T-cell (primary cell): ENCODE results near the gene RALGAPA2. TPM values are rescaled to one million over a fixed set of nuclear protein-coding genes. Genes with fewer than 3 reads are reported as not detected.

ENCODE experiments used
- ATAC-seq, 4 experiments: fragments of 200-7000 bp in 3 of 4; fragments of 150-1000 bp in 1 of 4; cut with Tn5 transposase; replicated peaks in 1 of 4; 1 replicate in 3 of 4; 2 replicates in 1 of 4; pipeline ENCODE4 v1.10.0; 2021; ENCODE audit warnings: moderate library complexity in 3 of 4, mild to moderate bottlenecking in 2 of 4, moderate number of reproducible peaks in 1 of 4
- CTCF ChIA-PET, 2 donors: fragments of 300-600 bp; sonication (Branson Sonifier 250); formaldehyde crosslinking; loops; one replicate each; lab custom pipeline; 2022; ENCODE audit warnings: antibody characterized with exemption in 2 of 2; lab: Charles Lee
- POLR2A ChIA-PET, 2 donors: fragments of 300-600 bp; sonication (Branson Sonifier 250); formaldehyde crosslinking; loops; one replicate each; lab custom pipeline; 2022; ENCODE audit warnings: antibody characterized with exemption in 2 of 2; lab: Charles Lee
- DNase-seq, 35 experiments: peaks; one replicate each; pipeline versions ENCODE4 v3.0.0 to v3.0.0-alpha.2; 2013 to 2023
- H3K27ac ChIP-seq: one replicate; pipeline ENCODE4 v1.5.1; 2013; ENCODE audit warnings: low read length
- H3K27me3 ChIP-seq, 2 experiments: replicated peaks in 1 of 2; 1 replicate in 1 of 2; 2 replicates in 1 of 2; pipeline versions ENCODE4 v1.6.1 to v1.7.0; 2013; ENCODE audit warnings: low read length in 1 of 2, mixed read lengths in 1 of 2; ENCODE audit not compliant: control insufficient read depth in 2 of 2, insufficient read depth in 2 of 2; ENCODE audit errors: extremely low read depth in 1 of 2
- H3K36me3 ChIP-seq, 2 donors: 1 replicate in 1 of 2; 2 replicates in 1 of 2; pipeline versions ENCODE4 v1.6.1 to v1.7.0; 2013; ENCODE audit warnings: low read length in 1 of 2; ENCODE audit not compliant: control insufficient read depth in 2 of 2, insufficient read depth in 1 of 2; ENCODE audit errors: extremely low read depth in 1 of 2
- H3K4me1 ChIP-seq, 2 experiments: 1 replicate in 1 of 2; 2 replicates in 1 of 2; pipeline versions ENCODE4 v1.6.1 to v1.7.0; 2013; ENCODE audit warnings: low read length in 2 of 2, mixed read lengths in 1 of 2; ENCODE audit not compliant: insufficient read depth in 2 of 2, control insufficient read depth in 1 of 2; ENCODE audit errors: extremely low read depth in 1 of 2
- H3K4me3 ChIP-seq, 2 donors: 1 replicate in 1 of 2; 2 replicates in 1 of 2; pipeline versions ENCODE4 v1.5.1 to v1.7.0; 2013; ENCODE audit warnings: mild to moderate bottlenecking in 2 of 2, low read length in 1 of 2, moderate library complexity in 1 of 2; ENCODE audit not compliant: control insufficient read depth in 1 of 2; ENCODE audit errors: extremely low read depth in 1 of 2
- H3K9me3 ChIP-seq: 2 replicates; pipeline ENCODE4 v1.7.0; 2013
- H3K27ac Mint-ChIP-seq, 2 donors: one replicate each; pipeline ENCODE4 v1.8.0; 2020 to 2021; ENCODE audit warnings: mild to moderate bottlenecking in 2 of 2, mixed read lengths in 2 of 2
- H3K27me3 Mint-ChIP-seq, 2 donors: one replicate each; pipeline ENCODE4 v1.8.0; 2021 to 2022; ENCODE audit warnings: mixed read lengths in 2 of 2
- H3K36me3 Mint-ChIP-seq: one replicate; pipeline ENCODE4 v1.8.0; 2021; ENCODE audit warnings: mixed read lengths
- H3K4me1 Mint-ChIP-seq, 3 donors: one replicate each; pipeline ENCODE4 v1.8.0; 2020 to 2022; ENCODE audit warnings: mixed read lengths in 3 of 3, mild to moderate bottlenecking in 1 of 3
- H3K4me3 Mint-ChIP-seq, 3 donors: one replicate each; pipeline ENCODE4 v1.8.0; 2020 to 2022; ENCODE audit warnings: mild to moderate bottlenecking in 3 of 3, mixed read lengths in 3 of 3, moderate library complexity in 3 of 3
- H3K9me3 Mint-ChIP-seq, 3 donors: one replicate each; pipeline ENCODE4 v1.8.0; 2020 to 2022; ENCODE audit warnings: mixed read lengths in 3 of 3
- WGBS: methylation state at CpG from one replicate; pipeline ENCODE4 v1.1.5; 2013; ENCODE audit warnings: missing lambda C conversion rate; ENCODE audit not compliant: insufficient coverage; 5-methylcytosine and 5-hydroxymethylcytosine counted together
- total RNA-seq, 35 experiments: library from RNA in 6 of 35; stranded (reverse) in 6 of 35; fragments of 120-200 nt in 1 of 35; gene quantifications; one replicate each; pipeline versions ENCODE4 v1.2.1 to v1.2.4 and lab custom pipeline; 2013 to 2026

RALGAPA2 gene
- total RNA-seq, 5 donors from 2014 or later (not counting 1 experiment from before 2014, with no cell fraction given) = 28.0 to 36.1 (median 31.7) TPM

DNA sequence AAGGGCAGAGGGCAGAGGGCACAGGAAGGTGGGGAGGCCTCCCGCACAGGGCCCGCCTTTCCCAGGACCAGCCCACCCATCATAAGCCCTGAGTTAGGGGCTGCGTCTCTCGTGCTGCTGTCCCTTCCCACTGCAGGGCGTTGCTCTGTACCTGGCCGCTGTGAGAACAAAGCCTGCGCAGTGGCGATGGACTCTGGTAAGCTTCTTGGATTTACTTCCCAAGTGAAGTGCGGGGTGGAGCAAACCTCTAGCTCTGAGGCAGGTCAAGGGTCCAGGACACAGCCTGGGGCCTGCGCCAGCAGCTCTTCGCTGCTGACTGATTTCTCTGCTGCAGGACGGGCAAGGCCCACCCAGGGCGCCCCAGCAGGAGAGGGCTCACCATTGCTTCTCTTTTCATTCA is 320.7 kb downstream of the RALGAPA2 start:
- H3K9me3 ChIP-seq = no peaks in the 10 kb centered on the region
- DNase-seq = no peak
- Mint-ChIP-seq H3K4me1 (no peaks in the 10 kb centered on the region), H3K9me3 (no peaks in the 10 kb centered on the region), H3K4me3 (no peak overlapping the region), H3K27ac (no peak overlapping the region), H3K27me3 (no peaks in the 10 kb centered on the region), H3K36me3 (peaks cover 24% of the 10 kb centered on the region)
- no peaks in the 10 kb centered on the region for H3K27me3 ChIP-seq
- no peak overlapping the region for H3K4me3 ChIP-seq
- no peak for ATAC-seq
- H3K27ac ChIP-seq = no peak overlapping the region
- H3K4me1 ChIP-seq = no peaks in the 10 kb centered on the region
- ChIA-PET POLR2A (no interaction called here), CTCF (no interaction called here)
- WGBS = over 99% methylated on average over 10 of the region's 13 CpGs
- peaks cover 7 to 8% of the 10 kb centered on the region in 2 donors for H3K36me3 ChIP-seq

GRCh38 chr20:20391115-20391514 is 321.3 kb downstream of the RALGAPA2 start:
- Histone ChIP-seq H3K4me1 (no peaks in the 10 kb centered on the region), H3K4me3 (no peak overlapping the region), H3K9me3 (no peaks in the 10 kb centered on the region), H3K36me3 (peaks cover 7 to 8% of the 10 kb centered on the region in 2 donors), H3K27me3 (no peaks in the 10 kb centered on the region), H3K27ac (no peak overlapping the region)
- H3K4me3 Mint-ChIP-seq = no peak overlapping the region
- CTCF ChIA-PET = no interaction called here
- WGBS = 73% methylated on average over 3 of the region's 4 CpGs
- H3K27me3 Mint-ChIP-seq = no peaks in the 10 kb centered on the region
- no peaks in the 10 kb centered on the region for H3K4me1 Mint-ChIP-seq
- no peak overlapping the region for H3K27ac Mint-ChIP-seq
- peaks cover 22% of the 10 kb centered on the region for H3K36me3 Mint-ChIP-seq
- DNase-seq (no peak), ATAC-seq (no peak)
- no peaks in the 10 kb centered on the region for H3K9me3 Mint-ChIP-seq
- POLR2A ChIA-PET = no interaction called here

DNA sequence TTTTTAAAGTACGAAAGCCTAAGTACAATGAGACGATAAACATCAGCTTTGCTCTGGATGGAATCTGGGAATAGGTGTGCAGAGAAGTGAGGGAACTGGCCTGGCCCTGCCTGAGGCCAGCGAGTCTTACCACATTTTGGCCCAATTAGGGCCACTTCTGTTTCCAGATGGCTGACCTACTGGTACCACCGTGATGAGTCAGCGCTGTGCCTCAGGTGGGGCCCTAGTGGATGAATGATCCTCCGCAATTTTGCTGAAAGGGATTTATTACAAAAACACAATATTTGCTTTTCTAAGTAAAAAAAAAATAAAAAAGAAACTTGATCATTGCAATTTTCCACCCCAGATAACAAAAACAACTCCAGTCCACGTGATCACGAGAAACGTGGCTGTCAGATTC is 322.1 kb downstream of the RALGAPA2 start:
- Mint-ChIP-seq H3K4me3 (no peak overlapping the region), H3K9me3 (no peaks in the 10 kb centered on the region), H3K27me3 (no peaks in the 10 kb centered on the region), H3K36me3 (peaks cover 22% of the 10 kb centered on the region), H3K27ac (no peak overlapping the region), H3K4me1 (no peaks in the 10 kb centered on the region)
- DNase-seq (no peak), ATAC-seq (no peak)
- no peaks in the 10 kb centered on the region for H3K9me3 ChIP-seq
- H3K27ac ChIP-seq = no peak overlapping the region
- no peaks in the 10 kb centered on the region for H3K27me3 ChIP-seq
- CTCF ChIA-PET = no interaction called here
- WGBS = 95% methylated on average over 3 of the region's 9 CpGs
- POLR2A ChIA-PET = no interaction called here
- no peaks in the 10 kb centered on the region for H3K4me1 ChIP-seq
- peaks cover 2 to 7% of the 10 kb centered on the region in 2 donors for H3K36me3 ChIP-seq
- H3K4me3 ChIP-seq = no peak overlapping the region

GRCh38 chr20:20386192-20386591 is 326.3 kb downstream of the RALGAPA2 start:
- Histone ChIP-seq H3K4me3 (no peak overlapping the region), H3K27ac (no peak overlapping the region), H3K27me3 (peaks cover 0 to 8% of the 10 kb centered on the region in 2 experiments), H3K9me3 (no peaks in the 10 kb centered on the region), H3K36me3 (peaks cover 0 to 2% of the 10 kb centered on the region in 2 donors), H3K4me1 (no peaks in the 10 kb centered on the region)
- no peak for DNase-seq
- no peak overlapping the region for H3K4me3 Mint-ChIP-seq
- ChIA-PET POLR2A (no interaction called here), CTCF (no interaction called here)
- no peak overlapping the region for H3K27ac Mint-ChIP-seq
- ATAC-seq = no peak
- H3K9me3 Mint-ChIP-seq = no peaks in the 10 kb centered on the region
- no peaks in the 10 kb centered on the region for H3K4me1 Mint-ChIP-seq
- H3K36me3 Mint-ChIP-seq = peaks cover 4% of the 10 kb centered on the region
- peaks cover 0 to 6% of the 10 kb centered on the region in 2 donors for H3K27me3 Mint-ChIP-seq
- WGBS = 63% methylated on average over 1 of the region's 9 CpGs

DNA sequence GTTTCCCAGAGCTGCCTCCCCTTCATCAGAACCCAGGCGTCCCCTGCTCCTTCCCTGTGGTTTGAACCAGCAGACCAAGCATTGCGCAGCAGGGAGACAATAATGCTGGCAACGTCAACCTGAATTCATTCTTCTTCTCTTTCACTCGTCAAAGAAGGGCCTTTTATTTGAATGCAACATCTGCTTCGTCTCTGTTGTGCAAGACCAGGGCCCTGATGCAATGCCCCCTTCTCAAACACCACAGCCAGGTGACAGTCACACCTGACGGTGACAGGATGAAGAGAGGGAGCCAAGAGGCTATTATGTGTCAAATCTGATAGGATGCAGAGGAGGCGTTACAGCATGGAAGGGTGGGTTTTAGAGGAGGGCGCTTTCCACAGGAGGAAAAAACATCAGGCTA is 336.6 kb downstream of the RALGAPA2 start:
- Mint-ChIP-seq H3K4me1 (no peaks in the 10 kb centered on the region), H3K9me3 (peaks cover 0 to 1% (median 0%) of the 10 kb centered on the region in 3 donors), H3K36me3 (no peaks in the 10 kb centered on the region), H3K27me3 (peaks cover 47 to 54% of the 10 kb centered on the region in 2 donors), H3K27ac (no peak overlapping the region), H3K4me3 (no peak overlapping the region)
- POLR2A ChIA-PET = no interaction called here
- H3K4me3 ChIP-seq = no peak overlapping the region
- CTCF ChIA-PET = no interaction called here
- 72% methylated on average over 6 of the region's 8 CpGs for WGBS
- H3K4me1 ChIP-seq = no peaks in the 10 kb centered on the region
- H3K27me3 ChIP-seq = peaks cover 15 to 18% of the 10 kb centered on the region in 2 experiments
- no peak overlapping the region for H3K27ac ChIP-seq
- ATAC-seq = no peak
- no peaks in the 10 kb centered on the region for H3K9me3 ChIP-seq
- H3K36me3 ChIP-seq = no peaks in the 10 kb centered on the region
- DNase-seq = no peak

GRCh38 chr20:20373091-20373571 is 339.3 kb downstream of the RALGAPA2 start:
- Mint-ChIP-seq H3K36me3 (no peaks in the 10 kb centered on the region), H3K4me1 (peaks cover 6% of the 10 kb centered on the region in 3 donors), H3K27ac (no peak overlapping the region), H3K27me3 (peaks cover 46 to 51% of the 10 kb centered on the region in 2 donors), H3K4me3 (no peak overlapping the region), H3K9me3 (no peaks in the 10 kb centered on the region)
- WGBS = 65% methylated on average over 17 of the region's 17 CpGs
- Histone ChIP-seq H3K4me1 (peaks cover 0 to 4% of the 10 kb centered on the region in 2 experiments), H3K9me3 (no peaks in the 10 kb centered on the region), H3K4me3 (no peak overlapping the region), H3K36me3 (no peaks in the 10 kb centered on the region), H3K27me3 (peaks cover 18 to 21% of the 10 kb centered on the region in 2 experiments), H3K27ac (no peak overlapping the region)
- DNase-seq (no peak), ATAC-seq (no peak)
- ChIA-PET CTCF (no interaction called here), POLR2A (interaction anchor here in 1 of 2 donors (0.7 kb wide), 1 partner anchor 733 kb away, joined by 3 read pairs; no protein-coding TSS in a partner anchor)
